ENCODE measurements around the gene KLHL30.

The KLHL30 gene

DNA sequence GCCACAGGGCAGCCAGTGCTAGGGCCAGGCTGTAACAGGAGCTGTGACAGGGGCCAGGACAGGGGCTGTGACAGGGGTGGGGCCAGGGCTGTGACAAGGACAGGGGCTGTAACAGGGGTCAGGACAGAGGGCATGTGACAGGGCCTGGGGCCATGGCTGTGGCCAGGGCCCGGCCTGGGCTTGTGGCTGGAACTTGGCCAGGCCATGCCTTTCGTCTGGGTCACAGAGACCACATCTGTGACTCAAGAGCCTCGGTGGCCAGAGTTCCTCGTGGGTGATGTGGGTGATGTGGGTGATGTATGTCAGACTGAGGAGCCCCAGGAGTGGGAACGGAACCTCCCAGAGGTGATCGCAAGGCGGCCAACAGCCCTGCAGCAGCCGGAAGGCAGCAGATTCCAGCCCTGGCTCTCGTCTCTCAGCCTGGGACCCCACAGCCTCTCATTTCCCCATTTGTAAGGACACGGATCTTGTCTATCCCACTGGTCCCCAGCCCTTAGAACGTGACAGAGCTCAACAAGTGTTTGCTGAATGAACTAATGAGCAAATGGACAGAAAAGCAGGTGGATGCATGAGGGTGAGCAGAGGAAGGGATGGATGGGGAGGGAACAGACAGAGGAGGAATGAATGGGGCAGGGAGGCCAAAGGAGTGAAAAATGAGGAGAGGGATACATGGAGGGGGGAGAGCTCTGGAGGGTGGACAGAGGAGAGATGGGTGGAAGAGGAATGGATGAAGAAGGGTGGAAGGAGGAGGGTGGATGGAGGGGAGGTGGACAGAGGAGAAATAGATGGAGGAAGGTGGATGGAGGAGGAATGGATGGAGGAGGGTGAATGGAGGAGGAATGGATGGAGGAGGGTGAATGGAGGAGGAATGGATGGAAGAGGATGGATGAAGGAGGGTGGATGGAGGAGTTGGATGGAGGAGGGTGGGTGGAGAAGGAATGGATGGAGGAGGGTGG is 21.0 kb upstream of the KLHL30 start:
- DNase-seq (ENCODE audit: low read depth in 2 of 2, low spot score in 1 of 2) = no peak

- DNase-seq (ENCODE audit: low read depth in 2 of 2, low spot score in 1 of 2) = no peak
These were observed 18.6 kb upstream of the KLHL30 start for GRCh38 chr2:238119756-238120462.

DNA sequence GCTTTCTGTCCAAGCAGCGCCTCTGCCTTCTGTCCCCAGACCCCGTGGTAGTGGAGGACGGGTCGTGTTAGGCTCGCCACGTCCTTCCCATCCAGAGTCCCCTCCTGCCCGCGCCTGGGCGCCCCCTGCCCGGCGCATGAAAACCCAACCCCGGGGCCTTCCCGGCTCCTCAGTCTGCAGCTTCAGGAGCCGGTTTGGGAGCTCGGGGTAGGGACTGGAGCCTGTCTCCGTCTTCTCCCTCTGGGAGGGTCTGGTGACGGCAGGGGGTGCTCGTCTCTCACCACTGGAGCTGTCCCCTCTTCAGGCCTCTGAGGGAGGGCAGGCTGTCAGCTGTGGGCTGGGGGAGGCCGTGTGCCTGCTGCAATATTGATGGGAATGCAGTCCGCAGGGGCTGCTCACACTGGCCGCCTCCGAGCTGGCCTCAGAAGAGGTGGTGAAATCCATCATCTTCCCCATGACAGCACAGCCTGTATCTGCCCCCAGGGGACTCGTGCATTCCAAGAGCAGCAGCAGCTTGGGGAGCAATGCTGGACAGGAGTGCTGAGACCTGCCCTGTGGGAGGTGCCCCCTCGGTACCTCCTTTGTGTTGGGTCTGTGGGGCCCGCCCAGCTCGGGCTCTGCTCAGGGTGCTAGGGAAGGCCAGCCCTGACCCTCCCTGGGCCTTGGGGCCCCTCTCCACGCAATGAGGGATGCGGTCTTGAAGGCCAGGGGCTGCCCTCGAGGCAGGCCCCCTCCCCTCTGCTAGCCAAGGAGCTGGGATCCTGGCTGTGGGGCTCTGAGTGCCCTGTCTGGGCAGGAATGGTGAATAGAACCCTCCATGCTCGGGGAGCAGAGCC is 17.8 kb upstream of the KLHL30 start:
- DNase-seq (ENCODE audit: low read depth in 2 of 2, low spot score in 1 of 2) = no peak

DNA sequence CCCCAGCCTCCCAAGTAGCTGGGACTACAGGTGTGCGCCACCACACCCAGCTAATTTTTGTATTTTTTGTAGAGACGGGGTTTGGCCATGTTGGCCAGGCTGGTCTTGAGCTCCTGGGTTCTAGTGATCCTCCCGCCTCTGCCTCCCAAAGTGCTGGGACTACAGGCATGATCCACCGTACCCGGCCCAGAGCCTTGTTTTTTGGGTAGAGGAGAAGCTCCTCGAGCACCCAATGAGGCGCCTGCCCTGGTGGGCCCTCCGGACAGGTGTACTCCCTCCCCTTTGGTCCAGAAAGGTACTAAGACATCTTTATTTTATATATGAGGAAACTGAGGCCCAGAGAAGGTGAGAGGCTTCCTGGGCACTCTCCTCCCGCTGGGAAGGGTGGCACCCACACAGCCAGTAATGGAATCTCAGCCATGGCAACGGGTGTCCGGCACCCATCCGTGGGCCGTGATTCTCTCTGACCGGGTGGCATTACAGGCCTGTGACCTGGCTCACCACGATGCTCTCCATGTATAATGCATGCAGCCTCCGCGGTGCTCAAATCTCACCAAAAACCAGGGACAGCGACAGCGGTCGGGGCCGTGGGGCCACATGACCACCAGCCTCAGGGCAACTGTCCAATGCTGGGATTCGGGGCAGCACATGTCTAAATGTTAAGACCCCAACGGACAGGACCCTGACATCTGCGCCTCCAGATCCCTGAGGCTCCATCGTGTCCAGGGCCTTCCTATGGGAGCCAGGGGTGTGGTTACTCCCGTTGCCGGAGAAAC is 16.8 kb upstream of the KLHL30 start:
- no peak for DNase-seq (ENCODE audit: low read depth in 2 of 2, low spot score in 1 of 2)

DNA sequence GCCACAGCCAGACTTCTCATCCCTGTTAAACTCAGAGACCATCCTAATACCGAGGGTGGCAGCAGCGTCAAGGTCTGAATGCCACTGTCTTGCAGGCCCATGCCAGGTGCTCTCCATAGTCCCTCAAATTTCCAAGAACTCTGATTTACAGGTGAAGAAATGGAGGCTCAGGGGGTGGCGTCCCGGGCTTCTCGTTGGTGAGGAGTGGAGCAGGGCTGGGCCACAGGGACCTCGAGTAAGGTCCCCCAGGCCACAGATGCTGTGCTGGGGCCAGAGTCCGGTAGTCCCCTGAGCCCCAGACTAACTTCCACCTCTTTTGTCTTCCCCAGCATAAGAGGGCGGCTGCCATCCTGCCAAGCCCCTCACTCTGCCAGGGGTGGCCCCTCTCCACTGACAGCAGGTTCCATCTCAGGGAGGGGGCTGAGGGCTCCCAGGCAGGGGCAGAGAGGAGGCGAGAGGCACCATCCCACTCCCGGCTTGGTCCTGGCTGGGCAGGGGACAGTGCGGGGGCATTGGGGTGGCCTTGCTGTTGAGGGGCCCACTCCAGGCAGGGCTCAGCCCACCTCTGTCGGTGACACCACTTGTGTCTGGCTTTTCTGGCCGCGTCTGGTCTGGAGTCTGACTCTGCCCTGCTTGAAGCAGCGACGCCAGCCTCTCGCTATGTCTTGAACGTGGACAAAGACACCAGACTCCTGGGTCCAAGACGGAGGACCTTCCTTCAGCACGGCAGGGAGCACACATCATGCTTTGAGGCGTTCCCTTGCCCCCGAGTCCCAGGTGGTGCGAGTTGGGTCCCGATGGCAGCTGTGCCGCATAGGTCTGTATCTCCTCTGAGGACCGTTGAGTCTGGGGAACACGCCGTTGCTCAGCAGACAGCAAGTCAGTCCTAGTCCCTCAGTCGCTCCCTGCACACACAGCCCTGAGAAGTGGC is 15.9 kb upstream of the KLHL30 start:
- DNase-seq (ENCODE audit: low read depth in 2 of 2, low spot score in 1 of 2) = no peak

- DNase-seq (ENCODE audit: low read depth in 2 of 2, low spot score in 1 of 2) = no peak
These were observed 15.1 kb upstream of the KLHL30 start for GRCh38 chr2:238123218-238123971.

DNA sequence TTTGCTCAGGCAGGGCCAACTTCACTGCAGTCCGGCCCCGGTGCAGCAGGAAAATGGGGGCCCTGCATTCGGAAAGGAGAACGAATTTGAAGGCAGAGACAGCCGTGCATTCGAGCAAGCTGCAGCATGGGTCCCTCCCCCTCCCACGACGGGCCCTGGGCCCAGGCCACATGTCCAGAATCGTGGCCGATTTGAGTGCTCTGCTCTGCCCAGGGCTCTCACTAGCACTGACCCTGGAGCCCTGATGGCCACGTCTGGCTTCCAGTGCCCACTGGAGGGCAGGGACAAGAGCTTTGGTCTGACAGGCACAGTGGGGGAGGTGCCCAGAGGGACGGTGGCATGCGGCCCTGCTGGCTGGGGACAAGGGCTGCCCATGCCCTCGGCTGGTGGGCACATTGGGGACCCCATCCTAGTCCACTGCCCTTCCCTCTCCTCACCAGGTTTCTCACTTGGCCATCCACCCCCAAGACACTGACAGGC is 14.4 kb upstream of the KLHL30 start:
- DNase-seq (ENCODE audit: low read depth in 2 of 2, low spot score in 1 of 2) = no peak

DNA sequence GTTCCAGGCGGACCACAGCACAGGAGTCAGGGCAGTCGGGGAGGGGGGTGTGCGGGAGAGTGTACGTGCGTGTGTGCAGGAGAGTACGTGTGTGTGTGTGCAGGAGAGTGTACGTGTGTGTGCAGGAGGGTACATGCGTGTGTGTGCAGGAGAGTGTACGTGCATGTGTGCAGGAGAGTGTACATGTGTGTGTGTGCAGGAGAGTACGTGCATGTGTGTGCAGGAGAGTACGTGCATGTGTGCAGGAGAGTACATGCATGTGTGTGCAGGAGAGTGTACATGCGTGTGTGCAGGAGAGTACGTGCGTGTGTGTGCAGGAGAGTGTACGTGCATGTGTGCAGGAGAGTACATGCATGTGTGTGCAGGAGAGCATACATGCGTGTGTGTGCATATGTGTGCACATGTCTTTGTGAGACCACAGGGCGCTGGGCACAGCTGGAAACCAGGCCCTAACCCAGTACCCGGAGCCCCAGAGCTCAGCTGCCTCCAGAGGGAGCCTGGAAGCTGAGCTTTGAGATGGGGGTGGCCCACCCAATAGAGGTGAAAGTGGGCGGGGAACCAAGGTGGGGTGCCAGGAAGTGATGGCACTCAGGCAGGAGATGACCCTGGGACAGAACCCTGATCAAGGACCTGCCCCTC is 13.9 kb upstream of the KLHL30 start:
- DNase-seq (ENCODE audit: low read depth in 2 of 2, low spot score in 1 of 2) = no peak

DNA sequence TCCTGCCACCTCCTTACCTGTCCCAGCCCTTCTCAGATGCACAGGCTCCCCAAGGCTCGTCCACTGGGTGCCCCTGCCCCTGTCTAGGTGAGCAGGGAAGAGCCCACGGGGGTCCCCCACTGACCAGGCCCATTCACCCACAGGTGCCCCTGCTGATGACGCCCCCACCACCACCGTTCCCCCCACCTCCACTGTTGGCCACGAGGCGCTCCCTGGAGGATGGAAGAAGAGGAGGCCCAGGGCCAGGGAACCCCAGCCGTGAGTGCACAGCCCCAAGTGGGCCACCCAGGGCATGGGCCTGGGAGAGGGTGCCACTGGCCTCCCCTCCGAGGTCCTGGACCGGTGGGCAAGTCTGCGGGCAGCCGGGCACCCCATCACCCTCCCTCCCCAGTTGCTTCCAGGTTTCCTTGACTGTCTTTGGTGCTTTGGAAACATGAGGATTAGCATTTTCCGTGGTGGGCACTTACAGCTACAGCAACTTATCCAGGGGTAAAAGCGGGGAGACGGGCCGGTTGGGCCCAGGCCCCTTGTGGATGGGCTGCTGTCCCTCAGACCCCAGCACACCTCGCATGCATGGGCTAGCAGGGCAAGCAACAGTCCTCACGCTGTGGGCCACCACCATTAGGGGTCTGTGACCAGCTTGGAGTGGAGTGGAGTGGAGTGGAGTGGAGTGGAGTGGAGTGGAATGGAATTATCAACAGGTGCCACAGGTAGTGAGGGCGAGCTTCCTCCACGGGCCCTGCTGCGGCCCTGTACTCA is 13.2 kb upstream of the KLHL30 start:
- DNase-seq (ENCODE audit: low read depth in 2 of 2, low spot score in 1 of 2) = no peak

- no peak for DNase-seq (ENCODE audit: low read depth in 2 of 2, low spot score in 1 of 2)
These were observed 12.1 kb upstream of the KLHL30 start for GRCh38 chr2:238126338-238126737.

- no peak for DNase-seq (ENCODE audit: low read depth in 2 of 2, low spot score in 1 of 2)
These were observed 11.7 kb upstream of the KLHL30 start for GRCh38 chr2:238126775-238127164.

DNA sequence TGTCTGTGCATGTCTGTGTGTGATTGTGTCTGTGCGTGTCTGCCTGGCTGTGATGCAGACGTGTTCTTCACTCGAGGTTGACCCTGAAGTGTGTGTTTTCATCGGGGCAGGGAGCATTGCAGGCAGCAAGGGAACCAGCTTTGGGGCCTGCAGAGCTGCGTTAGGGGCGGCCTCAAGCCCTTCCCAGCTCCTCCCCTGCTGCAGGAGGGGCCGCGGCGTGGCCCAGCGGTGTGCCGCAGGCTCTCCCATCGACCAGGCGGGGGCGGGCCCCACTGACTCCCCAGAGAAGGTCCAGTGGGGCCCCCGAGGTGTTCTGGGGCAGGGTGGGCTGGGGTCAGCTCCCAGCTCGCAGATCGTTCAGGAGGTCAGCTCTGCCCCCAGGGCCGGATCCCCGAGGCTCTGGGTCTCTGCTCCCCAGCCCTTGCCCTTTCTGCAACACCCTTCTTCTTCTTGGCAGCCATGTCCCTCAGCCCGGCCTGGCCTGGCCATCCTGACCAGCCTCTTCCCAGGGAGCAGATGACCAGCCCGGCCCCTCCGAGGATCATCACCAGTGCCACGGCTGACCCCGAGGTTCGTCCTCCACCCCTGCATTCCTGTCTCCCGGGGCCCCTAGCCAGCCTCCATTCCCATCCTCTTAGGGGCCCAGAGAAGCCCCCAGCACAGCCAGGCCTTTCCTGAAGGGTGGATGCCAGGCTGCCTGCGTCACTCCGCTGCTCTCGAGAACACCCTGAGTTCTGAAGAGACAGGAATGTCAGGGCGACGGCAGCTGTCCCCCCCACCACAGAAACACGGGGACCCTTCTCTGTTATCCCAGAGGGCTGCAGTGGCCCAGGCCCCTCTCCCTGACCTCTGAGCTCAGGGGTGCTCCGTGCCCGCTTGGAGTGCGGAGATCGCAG is 11.1 kb upstream of the KLHL30 start:
- DNase-seq (ENCODE audit: low read depth in 2 of 2, low spot score in 1 of 2) = no peak

- DNase-seq (ENCODE audit: low read depth in 2 of 2, low spot score in 1 of 2) = no peak
These were observed 10.4 kb upstream of the KLHL30 start for GRCh38 chr2:238128061-238128440.

DNA sequence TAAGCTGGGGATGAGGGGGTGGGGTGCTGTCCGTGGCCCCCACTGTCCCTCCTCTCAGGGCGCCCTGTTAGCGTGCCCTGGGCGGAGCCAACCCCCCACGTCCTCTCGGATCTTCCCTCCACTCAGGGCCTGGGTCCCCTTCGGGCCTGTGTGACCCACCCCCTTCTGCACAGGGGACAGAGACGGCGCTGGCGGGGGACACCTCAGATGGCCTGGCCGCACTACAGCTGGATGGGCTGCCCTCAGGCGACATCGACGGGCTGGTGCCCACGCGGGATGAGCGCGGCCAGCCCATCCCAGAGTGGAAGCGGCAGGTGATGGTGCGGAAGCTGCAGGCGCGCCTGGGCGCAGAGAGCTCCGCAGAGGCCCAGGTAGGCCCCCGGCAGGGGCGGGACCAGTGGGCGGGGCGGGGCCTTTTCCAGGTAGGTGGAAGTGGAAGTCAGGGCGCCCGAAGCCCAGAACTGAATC is 9.9 kb upstream of the KLHL30 start:
- DNase-seq (ENCODE audit: low read depth in 2 of 2, low spot score in 1 of 2) = no peak

GRCh38 chr2:238129166-238130010 is 9.1 kb upstream of the KLHL30 start:
- no peak for DNase-seq (ENCODE audit: low read depth in 2 of 2, low spot score in 1 of 2)
